Stimulated activated CD4-positive, alpha-beta T cell treated with anti-CD3 and anti-CD28 coated beads, Interleukin-12 subunit alpha, Interleukin-12 subunit beta, amount 100 ng/mL, for 24 hours (primary cell): Measurements from ENCODE around the gene WDR17.

Experiments
- DNase-seq, 2 experiments: peaks; one replicate each; pipeline ENCODE4 v3.0.0-alpha.2; 2020; ENCODE audit warnings: low read depth in 2 of 2

Gene WDR17

GRCh38 chr4:176090115-176090514, 24.5 kb downstream of the WDR17 start:
- DNase-seq: no peak

DNA sequence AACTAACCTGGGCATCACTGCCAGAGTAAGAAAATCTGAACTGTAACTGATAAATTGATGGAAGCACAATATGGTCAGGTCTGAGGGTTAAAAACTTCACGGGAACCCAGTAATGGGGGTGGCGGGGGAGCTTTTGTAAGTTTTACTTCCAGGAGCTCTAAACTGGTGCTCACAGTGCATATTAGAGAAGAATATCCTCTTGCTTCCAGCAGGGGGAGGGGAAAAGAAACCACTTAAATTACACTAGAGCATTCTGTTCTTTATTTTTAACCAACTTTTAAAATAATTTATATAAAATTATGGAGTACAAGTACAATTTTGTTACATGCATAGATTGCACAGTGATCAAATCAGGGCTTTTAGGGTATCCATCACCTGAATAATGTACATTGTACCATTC, 33.7 kb downstream of the WDR17 start:
- DNase-seq: no peak

DNA sequence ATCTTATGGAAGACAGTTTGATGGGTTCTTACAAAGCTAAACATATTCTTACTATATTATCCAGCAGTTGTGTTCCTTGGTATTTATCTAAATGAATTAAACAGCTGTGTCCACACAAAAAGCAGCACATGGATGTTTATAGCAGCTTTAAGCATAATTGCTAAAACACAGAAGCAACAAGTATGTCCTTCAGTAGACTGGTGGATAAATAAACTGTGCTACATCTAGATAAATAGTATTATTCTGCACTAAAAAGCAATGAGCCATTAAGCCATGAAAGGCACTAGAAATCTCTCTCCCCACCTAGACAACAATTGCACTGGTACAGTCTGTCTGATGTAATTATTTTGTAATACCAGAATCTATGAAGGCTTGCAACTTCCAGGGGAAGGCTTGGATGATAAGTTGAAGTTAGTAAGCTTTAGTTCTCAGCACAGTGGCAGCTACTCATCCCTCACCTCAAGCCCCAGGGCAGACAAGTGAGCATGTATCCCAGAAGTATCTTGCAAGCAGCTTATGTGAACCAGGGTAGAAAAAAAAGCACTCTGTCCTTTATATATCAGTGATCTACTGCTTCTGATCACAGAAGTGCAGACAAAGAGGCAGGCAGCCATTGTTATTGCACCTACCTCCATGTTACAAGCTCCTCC, 36.9 kb downstream of the WDR17 start:
- no peak for DNase-seq

DNA sequence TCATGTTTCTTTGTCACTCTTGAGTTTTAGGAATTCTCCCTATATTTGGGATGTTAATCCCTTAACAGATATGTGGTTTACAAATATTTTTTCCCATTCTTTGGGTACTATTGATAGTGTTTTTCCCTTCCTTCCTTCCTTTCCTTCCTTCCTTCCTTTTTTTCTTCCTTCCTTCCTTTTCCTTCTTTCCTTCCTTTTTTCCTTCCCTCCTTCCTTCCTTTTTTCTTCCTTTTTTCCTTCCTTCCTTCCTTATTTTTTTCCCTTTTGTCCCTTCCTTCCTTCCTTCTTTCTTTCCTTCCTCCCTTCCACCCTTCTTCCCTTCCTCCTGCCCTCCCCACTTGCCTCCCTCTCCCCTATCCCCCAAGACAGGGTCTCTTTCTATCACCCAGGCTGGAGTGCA, 42.1 kb downstream of the WDR17 start:
- no peak for DNase-seq

GRCh38 chr4:176123710-176124407, 58.2 kb downstream of the WDR17 start:
- no peak for DNase-seq

- no peak for DNase-seq
These were observed 59.4 kb downstream of the WDR17 start for GRCh38 chr4:176125063-176125462.

GRCh38 chr4:176134670-176135069, 69.0 kb downstream of the WDR17 start:
- DNase-seq: no peak

DNA sequence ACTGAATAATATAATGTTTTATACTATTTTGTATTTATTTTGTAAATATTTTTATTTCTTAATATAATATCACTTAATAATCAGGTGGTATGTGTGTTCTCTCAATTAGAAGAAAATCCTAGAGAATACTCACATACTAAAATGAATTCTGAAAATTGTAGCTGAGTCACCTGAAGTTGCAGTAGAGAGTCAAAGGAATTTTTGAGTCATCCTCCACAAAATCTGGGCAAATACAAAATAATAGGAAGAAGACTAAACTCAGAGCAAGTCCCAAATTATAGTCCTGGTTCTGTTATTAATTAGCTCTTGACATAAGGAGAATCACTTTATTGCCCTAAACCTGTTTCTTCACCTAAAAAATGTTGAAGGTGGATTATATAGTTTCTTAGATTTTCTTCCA, 72.0 kb downstream of the WDR17 start:
- DNase-seq: no peak

- DNase-seq: no peak
These were observed 73.9 kb downstream of the WDR17 start for GRCh38 chr4:176139518-176139917.

- no peak for DNase-seq
These were observed 76.6 kb downstream of the WDR17 start for GRCh38 chr4:176142253-176142652.

- DNase-seq: no peak
These were observed 84.2 kb downstream of the WDR17 start for GRCh38 chr4:176149680-176150355.

DNA sequence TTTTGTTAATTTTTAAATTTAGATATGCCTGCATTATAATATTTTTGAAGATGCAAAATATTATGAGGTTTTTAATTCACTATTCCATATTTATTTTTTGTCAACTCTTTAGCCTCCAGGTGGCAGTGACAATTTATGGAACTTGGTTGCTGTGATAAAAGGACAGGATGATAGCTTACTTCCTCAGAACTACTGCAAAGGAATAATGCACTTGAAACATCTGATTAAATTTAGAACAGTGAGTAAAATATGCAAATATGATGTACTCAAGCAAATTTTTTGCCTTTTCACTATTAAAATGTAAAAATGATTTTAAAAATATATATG, 84.7 kb downstream of the WDR17 start:
- no peak for DNase-seq

DNA sequence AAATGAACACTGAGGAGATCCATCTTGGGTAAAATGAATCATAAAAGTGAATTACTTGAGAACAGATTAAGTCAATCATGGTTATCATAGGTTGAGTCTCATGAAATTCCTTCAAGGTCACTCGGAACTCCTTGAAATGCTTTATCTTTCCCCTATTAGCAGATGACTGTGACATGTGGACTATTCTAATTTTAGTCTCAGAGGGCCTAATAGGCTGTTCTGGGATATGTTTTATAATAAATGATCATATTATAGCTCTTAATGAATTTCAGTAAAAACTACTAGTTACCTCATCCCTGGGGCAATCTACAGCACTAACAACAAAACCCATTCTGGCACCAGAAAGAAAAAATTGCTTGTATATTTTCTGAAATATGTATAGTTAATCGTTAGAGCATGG, 85.1 kb downstream of the WDR17 start:
- no peak for DNase-seq

- no peak for DNase-seq
These were observed 87.5 kb downstream of the WDR17 start for GRCh38 chr4:176153124-176153523.

DNA sequence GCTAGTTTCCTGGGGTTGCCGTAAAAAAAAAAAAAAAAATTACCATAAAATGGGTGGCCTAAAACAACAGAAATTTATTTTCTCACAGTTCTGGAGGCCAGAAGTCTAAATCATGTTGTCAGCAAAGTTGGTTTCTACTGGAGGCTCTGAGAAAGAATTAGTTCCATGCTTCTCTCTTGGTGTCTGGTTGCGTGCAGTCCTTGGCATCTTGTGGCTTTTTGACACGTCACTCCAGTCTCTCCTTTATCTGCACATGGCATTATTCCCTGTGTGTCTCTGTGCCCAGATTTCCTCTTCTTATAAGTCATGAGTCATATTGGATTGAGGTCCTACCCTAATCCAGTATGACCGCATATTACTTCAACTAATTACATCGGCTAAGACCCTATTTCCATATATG, 91.0 kb downstream of the WDR17 start:
- DNase-seq: no peak

- DNase-seq: no peak
These were observed 97.4 kb downstream of the WDR17 start for GRCh38 chr4:176163041-176163440.

- no peak for DNase-seq
These were observed 119.4 kb downstream of the WDR17 start for GRCh38 chr4:176185051-176185450.

DNA sequence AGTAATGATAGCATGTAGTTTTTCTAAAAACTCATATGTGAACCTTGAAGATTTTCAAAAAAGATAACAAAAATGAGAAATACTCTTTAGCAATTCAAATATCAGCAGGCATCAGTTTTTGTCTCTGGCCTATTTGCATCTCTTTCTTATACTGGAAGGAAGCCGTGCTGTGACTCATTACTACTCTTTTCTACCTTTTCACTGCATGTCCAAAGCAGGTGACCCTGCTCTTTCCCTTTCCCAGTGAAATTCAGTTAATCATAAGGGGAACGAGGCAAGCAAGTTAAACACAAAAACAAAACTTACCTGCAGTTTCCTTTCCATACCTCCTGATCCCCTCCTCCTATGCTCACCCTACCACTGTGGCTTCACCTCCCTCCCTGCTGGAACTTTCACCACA, 120.4 kb downstream of the WDR17 start:
- DNase-seq: no peak

DNA sequence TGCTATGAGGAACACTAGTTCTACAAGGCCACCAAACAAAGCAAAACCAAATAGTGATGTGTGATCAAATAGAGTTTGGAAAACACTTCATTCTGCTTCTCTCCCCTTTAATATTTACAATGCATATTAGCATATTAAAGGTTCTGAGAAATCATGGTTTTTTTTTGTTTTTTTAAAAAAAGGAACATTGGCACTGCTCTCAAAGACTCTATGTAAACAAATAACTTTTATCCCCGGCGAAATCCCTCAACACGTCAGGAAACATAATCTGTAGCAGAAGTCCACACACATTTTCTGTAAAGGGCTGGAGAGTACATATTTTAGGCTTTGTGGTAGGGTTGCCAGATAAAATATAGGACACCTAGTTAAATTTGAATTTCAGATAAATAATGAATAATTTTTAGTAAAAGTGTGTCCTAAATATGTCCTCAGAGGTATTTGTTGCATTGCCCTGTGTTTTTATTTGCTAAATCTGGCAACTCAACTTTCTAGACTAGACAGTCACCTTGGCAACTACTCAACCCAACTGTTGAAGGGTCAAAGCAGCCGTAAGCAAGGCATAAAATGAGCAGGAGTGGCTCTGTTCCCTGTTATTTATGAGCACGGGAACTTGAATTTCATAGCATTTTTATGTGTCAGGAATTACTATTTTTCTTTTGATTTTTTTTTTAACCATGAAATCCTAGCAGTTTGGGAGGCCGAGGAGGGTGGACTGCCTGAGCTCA, 121.2 kb downstream of the WDR17 start:
- DNase-seq: no peak

- DNase-seq: no peak
These were observed 122.0 kb downstream of the WDR17 start for GRCh38 chr4:176187624-176188023.

- DNase-seq: no peak
These were observed 123.0 kb downstream of the WDR17 start for GRCh38 chr4:176188654-176189053.

DNA sequence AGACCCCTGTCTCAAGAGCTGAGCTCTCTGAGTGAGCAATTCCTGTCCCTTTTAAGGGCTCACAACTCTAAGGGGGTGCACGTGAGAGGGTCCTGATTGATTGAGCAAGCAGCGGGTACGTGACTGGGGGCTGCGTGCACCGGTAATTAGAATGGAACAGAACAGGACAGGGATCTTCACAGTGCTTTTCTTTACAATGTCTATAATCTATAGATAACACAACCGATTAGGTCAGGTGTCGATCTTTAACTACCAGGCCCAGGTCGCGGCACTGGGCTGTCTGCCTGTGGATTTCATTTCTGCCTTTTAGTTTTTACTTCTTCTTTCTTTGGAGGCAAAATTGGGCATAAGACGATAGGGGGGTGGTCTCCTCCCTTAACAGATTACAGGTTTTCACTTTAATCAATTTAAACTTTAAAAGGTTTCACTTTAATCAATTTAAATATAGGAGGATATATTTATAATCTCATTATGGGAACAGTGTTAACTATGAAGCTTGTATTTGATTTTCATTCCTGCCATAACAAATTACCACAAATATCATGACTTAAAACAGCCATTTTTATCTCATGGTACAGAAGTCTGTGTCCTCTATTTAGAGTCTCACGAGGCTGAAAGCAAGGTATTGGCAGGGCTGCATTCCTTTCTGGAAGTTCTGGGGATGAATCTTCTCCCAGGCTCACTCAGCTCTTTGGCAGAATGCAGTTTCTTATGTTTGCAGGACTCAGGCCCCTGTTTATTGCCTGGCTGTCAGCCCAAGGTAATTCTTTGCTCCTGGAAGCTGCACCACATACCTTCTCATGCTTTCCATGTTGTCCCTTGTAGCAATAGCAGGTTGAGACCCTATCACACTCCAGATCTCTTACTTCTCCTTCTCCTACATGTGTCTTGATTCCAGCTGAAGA, 124.5 kb downstream of the WDR17 start:
- no peak for DNase-seq
